Ascending aorta (tissue), 2 donors: Measurements from ENCODE around the gene OLA1. TPM values are rescaled to one million over a fixed set of nuclear protein-coding genes. Genes with fewer than 3 reads are reported as not detected.

ENCODE experiments used
- DNase-seq, 2 donors: peaks; one replicate each; pipeline ENCODE4 v3.0.0-alpha.2; 2019; ENCODE audit warnings: low spot score in 2 of 2
- H3K27ac ChIP-seq, 2 donors: fragments of 200-600 bp; sonication (generic); one replicate each; pipeline ENCODE4 v1.5.1; 2016 to 2017; ENCODE audit warnings: mild to moderate bottlenecking in 1 of 2
- H3K27me3 ChIP-seq: fragments of 200-600 bp; sonication (generic); one replicate; pipeline ENCODE4 v1.5.1; 2017
- H3K36me3 ChIP-seq, 2 donors: fragments of 200-600 bp; sonication (generic); one replicate each; pipeline ENCODE4 v1.5.1; 2016
- H3K4me1 ChIP-seq, 2 donors: fragments of 200-600 bp; sonication (generic); one replicate each; pipeline ENCODE4 v1.5.1; 2016 to 2017; ENCODE audit warnings: mild to moderate bottlenecking in 1 of 2
- H3K4me3 ChIP-seq, 2 donors: fragments of 200-600 bp; sonication (generic); one replicate each; pipeline ENCODE4 v1.5.1; 2016 to 2017; ENCODE audit warnings: mild to moderate bottlenecking in 1 of 2
- H3K9me3 ChIP-seq, 2 donors: fragments of 200-600 bp; sonication (generic); one replicate each; pipeline ENCODE4 v1.5.1; 2016
- intact Hi-C: fragments of 100-400 bp; cut with DNase I; formaldehyde crosslinking; loops from one replicate; pipeline ENCODE4 v1.15.1; 2023
- total RNA-seq: library from RNA; depleted of rRNA; stranded (reverse); fragments of >200 nt; gene quantifications from one replicate; pipeline ENCODE4 v1.1.0, GENCODE V29; 2016
- TF ChIP-seq, protein P1 (sequence below), 3 experiments: fragments of 200-600 bp in 2 of 3; fragments of 450-650 bp in 1 of 3; sonication (generic) in 2 of 3; IDR thresholded peaks; one replicate each; pipeline ENCODE4 v1.5.1; 2016 to 2019; ENCODE audit warnings: antibody characterized with exemption in 3 of 3, mild to moderate bottlenecking in 1 of 3, moderate library complexity in 1 of 3

OLA1 gene
- total RNA-seq, 1 donor from 2014 or later = 29.5 TPM

DNA sequence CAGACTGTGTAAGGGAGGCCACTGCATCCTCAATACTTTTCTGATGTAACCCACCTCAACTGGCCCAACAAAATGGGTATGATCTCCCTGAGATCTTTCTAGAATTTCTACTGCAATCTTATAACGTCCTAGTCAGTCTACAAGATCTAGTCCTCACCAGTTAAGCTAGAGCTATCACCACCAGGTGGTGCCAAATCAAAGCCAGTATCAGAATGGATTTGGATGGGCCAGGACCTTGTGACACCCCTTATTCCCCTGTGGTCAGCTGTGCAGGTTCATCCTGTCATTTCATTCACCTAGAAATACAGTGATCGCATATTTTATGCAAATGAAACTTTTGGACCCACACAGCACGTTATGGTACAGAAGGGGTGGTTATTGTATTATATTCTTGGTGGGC lies 90.3 kb downstream of the OLA1 start:
- no peak for DNase-seq
- H3K36me3 ChIP-seq = no peaks in the 10 kb centered on the region

DNA sequence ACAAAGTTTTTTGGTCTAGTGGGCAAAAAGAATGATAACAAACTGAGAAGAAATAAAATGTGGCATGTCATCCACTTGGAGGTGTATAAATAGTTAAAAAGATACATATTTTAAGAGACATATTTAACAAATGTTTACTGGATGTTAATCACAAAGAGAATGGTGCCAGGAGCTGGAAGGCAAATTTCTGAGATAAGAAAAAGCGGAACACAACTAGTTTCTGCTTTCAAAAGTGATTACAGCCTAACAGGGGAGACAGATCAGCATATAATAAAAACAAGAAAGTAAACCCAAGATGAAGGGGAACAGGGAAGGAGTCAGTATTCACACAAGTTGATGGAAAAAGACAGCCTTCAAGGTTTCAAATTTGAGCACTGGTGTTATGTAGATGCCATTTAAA lies 91.3 kb downstream of the OLA1 start:
- no peak overlapping the region for H3K27ac ChIP-seq
- DNase-seq = no peak
- no peaks in the 10 kb centered on the region for H3K27me3 ChIP-seq
- no peaks in the 10 kb centered on the region for H3K36me3 ChIP-seq
- H3K9me3 ChIP-seq = no peaks in the 10 kb centered on the region
- TF ChIP-seq, protein P1, sequence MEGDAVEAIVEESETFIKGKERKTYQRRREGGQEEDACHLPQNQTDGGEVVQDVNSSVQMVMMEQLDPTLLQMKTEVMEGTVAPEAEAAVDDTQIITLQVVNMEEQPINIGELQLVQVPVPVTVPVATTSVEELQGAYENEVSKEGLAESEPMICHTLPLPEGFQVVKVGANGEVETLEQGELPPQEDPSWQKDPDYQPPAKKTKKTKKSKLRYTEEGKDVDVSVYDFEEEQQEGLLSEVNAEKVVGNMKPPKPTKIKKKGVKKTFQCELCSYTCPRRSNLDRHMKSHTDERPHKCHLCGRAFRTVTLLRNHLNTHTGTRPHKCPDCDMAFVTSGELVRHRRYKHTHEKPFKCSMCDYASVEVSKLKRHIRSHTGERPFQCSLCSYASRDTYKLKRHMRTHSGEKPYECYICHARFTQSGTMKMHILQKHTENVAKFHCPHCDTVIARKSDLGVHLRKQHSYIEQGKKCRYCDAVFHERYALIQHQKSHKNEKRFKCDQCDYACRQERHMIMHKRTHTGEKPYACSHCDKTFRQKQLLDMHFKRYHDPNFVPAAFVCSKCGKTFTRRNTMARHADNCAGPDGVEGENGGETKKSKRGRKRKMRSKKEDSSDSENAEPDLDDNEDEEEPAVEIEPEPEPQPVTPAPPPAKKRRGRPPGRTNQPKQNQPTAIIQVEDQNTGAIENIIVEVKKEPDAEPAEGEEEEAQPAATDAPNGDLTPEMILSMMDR (IDR thresholded peaks at IDR 0.05) = no peak
- no peak overlapping the region for H3K4me3 ChIP-seq
- no peaks in the 10 kb centered on the region for H3K4me1 ChIP-seq
- intact Hi-C loops = no loop called here

More for the DNA sequence above, 90.3 kb downstream of the OLA1 start:
- Histone ChIP-seq H3K27me3 (no peaks in the 10 kb centered on the region), H3K4me1 (no peaks in the 10 kb centered on the region), H3K27ac (no peak overlapping the region), H3K9me3 (no peaks in the 10 kb centered on the region), H3K4me3 (no peak overlapping the region)
- TF ChIP-seq, protein P1 (IDR thresholded peaks at IDR 0.05) = no peak
- intact Hi-C loops = no loop called here

DNA sequence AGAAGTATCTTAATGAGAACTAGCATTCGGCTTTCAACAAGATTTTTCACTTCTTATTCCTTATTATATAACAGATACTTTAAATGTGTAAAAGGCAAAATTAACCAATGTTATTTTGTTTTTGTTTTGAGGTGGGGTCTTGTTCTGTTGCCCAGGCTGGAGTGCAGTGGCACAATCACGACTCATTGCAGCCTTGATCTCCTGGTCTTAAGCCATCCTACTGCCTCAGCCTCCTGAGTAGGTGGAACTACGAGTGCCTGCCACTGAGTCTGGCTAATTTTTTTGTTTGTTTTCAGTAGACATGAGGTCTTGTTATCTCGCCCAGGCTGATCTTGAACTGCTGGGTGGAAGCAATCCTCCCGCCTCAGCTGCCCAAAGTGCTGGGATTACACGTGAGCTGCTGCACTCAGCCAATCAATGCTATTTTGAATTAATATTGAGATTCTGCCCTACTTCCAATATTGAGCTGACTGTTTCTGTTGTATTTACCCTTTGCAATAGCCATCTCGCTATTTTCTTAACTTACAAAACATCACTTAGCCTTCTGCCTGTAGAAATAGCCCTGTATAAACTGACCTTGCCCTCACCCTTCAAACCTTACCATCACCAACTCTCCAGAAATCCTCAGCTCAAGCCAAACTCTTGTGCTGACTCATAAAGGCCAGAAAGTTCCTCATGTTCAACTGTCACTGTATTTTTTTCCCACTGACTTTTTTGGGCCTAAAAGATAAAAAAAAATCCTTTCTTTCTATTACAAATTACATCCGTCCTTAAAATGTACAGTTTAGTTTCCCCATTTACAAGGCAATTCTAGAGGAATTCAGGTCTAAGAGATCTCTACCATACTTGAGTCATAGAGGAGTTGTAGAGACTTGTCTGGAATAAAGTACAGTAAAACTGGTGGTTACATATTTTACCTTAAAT lies 94.3 kb downstream of the OLA1 start:
- TF ChIP-seq, protein P1 (IDR thresholded peaks at IDR 0.05) = no peak
- no peaks in the 10 kb centered on the region for H3K9me3 ChIP-seq
- no peak for DNase-seq
- H3K4me1 ChIP-seq = no peaks in the 10 kb centered on the region
- H3K4me3 ChIP-seq = no peak overlapping the region
- intact Hi-C loops = no loop called here
- H3K36me3 ChIP-seq = no peaks in the 10 kb centered on the region
- no peak overlapping the region for H3K27ac ChIP-seq
- no peaks in the 10 kb centered on the region for H3K27me3 ChIP-seq

DNA sequence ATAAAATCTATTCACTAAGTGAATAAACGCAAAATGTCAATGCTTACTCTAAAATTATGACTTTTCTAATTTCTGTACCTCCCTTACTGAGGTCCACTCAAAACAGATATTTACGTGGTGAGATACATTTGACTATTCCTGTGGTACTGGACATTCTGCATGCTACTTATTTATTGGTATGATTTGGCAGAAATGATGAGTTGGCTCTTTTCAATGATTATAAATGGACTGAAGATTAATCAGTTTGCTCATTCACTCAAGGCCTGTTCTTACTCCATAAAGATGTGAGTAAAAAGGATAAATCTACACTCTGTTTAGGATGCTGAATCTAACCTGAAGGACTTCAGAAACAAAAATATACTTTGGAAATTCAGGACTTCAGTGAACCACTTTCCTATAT lies 98.8 kb downstream of the OLA1 start:
- H3K27ac ChIP-seq = no peak overlapping the region
- H3K27me3 ChIP-seq = no peaks in the 10 kb centered on the region
- intact Hi-C loops = no loop called here
- no peak for DNase-seq
- H3K9me3 ChIP-seq = no peaks in the 10 kb centered on the region
- peaks cover 0 to 2% of the 10 kb centered on the region in 2 donors for H3K4me1 ChIP-seq
- TF ChIP-seq, protein P1 (IDR thresholded peaks at IDR 0.05) = no peak
- H3K4me3 ChIP-seq = no peak overlapping the region
- no peaks in the 10 kb centered on the region for H3K36me3 ChIP-seq

DNA sequence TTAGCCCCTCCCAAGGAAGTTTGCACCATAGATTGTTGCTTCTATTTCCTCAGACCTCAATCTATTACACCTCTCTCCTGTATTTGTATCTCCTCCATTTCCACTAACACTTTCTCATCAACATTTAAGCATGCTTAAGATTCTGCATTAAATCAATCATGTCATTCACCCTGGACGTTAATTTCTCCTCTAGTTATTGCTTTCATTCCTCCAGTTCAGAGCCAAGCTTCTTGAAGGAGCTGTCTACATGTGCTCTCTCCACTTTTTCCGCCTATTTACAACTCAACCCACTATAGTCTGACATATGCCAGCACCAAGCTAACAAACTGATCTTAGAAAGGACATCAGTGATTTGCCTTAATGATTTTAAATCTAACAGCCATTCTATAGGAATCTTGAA lies 99.5 kb downstream of the OLA1 start:
- no peak for DNase-seq
- Histone ChIP-seq H3K27ac (no peak overlapping the region), H3K36me3 (no peaks in the 10 kb centered on the region), H3K27me3 (no peaks in the 10 kb centered on the region), H3K4me1 (peaks cover 0 to 2% of the 10 kb centered on the region in 2 donors), H3K9me3 (no peaks in the 10 kb centered on the region), H3K4me3 (no peak overlapping the region)
- intact Hi-C loops = no loop called here
- TF ChIP-seq, protein P1 (IDR thresholded peaks at IDR 0.05) = no peak
